ENCODE measurements around the gene THEM5.
"Not testable (repeated sequence)": the region's sequence is repeated elsewhere in the genome, so short reads cannot be mapped to it uniquely, and the experiment has no call there.

Gene THEM5

DNA sequence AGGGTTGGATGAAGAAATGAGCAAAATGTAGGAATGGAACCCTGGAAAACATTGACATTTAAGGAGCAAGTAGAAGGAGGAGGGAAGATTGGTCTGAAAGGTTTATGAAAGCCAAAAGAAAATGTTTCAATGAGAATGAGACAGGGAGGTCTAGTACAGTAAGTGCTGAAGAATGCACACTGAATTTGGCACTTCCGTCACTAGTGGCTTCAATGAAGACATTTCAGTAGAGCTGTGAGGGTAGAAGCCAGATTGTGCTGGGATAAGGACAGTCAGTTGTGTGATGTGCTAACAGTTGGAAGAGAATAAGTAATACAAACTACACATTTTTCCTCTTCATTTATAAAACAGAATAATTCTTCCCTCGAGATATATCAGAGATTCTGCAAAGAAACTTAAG lies 38.7 kb upstream of the THEM5 start:
- CTCF ChIA-PET, result no interaction called here
- TF ChIP-seq LEF1 (IDR thresholded peaks at IDR 0.05; ENCODE audit: borderline replicate concordance), result no peak
- TF ChIP-seq ZNF384 (IDR thresholded peaks at IDR 0.05), result no peak
- TF ChIP-seq FOXK2 (IDR thresholded peaks at IDR 0.05), result no peak
- no peak for TF ChIP-seq FOXA1 (IDR thresholded peaks at IDR 0.05)
- TF ChIP-seq ARNT (IDR thresholded peaks at IDR 0.05), result no peak
- TF ChIP-seq HDGF (IDR thresholded peaks at IDR 0.05; ENCODE audit: borderline replicate concordance), result no peak
- TF ChIP-seq SP1 (IDR thresholded peaks at IDR 0.05), result no peak
- no peak for TF ChIP-seq ELF4 (IDR thresholded peaks at IDR 0.05)
- no peak for TF ChIP-seq BHLHE40 (IDR thresholded peaks at IDR 0.05; ENCODE audit: borderline replicate concordance)
- no peak for TF ChIP-seq FOXM1 (IDR thresholded peaks at IDR 0.05; ENCODE audit: borderline replicate concordance)
- no peak for TF ChIP-seq SUZ12 (IDR thresholded peaks at IDR 0.05)
- TF ChIP-seq L3MBTL2 (conservative IDR thresholded peaks at IDR 0.05), result no peak
- TF ChIP-seq CTBP1 (IDR thresholded peaks at IDR 0.05; ENCODE audit: borderline replicate concordance), result no peak
- TF ChIP-seq TARDBP (IDR thresholded peaks at IDR 0.05), result no peak
- no peak for TF ChIP-seq NFRKB (IDR thresholded peaks at IDR 0.05)
- TF ChIP-seq, protein P1, sequence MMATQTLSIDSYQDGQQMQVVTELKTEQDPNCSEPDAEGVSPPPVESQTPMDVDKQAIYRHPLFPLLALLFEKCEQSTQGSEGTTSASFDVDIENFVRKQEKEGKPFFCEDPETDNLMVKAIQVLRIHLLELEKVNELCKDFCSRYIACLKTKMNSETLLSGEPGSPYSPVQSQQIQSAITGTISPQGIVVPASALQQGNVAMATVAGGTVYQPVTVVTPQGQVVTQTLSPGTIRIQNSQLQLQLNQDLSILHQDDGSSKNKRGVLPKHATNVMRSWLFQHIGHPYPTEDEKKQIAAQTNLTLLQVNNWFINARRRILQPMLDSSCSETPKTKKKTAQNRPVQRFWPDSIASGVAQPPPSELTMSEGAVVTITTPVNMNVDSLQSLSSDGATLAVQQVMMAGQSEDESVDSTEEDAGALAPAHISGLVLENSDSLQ (IDR thresholded peaks at IDR 0.05), result no peak
- POLR2A ChIA-PET, result no interaction called here
- DNase-seq (ENCODE audit: extremely low spot score), result no peak

DNA sequence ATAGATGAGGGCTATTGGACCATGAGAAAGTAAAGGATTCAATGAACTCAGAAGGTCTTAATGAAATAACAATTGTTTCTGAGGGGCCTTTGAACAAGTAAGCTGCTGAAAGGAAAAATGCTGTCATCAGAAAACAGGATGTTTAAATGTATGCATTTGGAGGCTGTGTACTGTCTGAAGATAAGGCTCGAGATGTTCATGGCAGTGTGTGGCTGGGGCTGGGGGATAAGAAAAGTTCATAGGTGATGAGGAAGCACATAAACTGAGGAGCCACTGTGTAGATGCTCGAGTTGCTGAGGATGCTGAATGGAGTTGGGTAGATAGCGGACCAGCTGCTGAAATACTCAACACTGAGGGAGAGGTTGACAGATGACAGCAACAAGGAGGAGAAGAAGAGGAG lies 38.0 kb upstream of the THEM5 start:
- CTCF ChIA-PET, result no interaction called here
- POLR2A ChIA-PET, result no interaction called here
- no peak for TF ChIP-seq ARNT (IDR thresholded peaks at IDR 0.05)
- DNase-seq (ENCODE audit: extremely low spot score), result no peak

DNA sequence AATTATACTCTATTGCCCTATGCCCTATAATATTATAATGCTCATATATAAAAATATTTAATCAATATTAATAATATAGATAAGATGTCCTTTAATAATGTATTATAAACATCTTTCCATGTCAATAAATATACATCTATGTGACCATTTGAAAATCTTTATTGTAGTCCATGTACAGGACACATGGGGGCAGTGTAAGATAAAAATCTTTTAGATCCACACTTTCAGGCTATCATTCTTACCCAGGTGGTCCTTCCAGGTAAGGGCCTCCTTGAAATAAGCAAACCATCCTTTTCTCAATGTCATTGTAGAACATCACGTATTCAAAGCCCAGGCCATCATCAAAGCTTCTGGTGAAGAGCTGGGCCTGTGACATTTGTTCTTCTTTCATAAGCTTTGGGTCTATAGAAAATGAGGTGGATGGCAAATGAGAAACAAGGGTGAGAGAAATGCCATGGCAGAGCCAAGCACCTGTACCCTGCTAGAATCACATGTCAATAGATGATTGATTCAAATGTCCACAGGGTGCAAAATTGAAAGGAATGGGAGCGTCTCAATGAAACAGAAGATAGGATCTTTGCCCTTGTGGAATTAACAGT lies 35.6 kb upstream of the THEM5 start:
- TF ChIP-seq TARDBP (IDR thresholded peaks at IDR 0.05) (no peak), ELF4 (IDR thresholded peaks at IDR 0.05) (no peak), LEF1 (IDR thresholded peaks at IDR 0.05; ENCODE audit: borderline replicate concordance) (no peak), HDGF (IDR thresholded peaks at IDR 0.05; ENCODE audit: borderline replicate concordance) (no peak), ARNT (IDR thresholded peaks at IDR 0.05) (no peak), FOXK2 (IDR thresholded peaks at IDR 0.05) (no peak), NFRKB (IDR thresholded peaks at IDR 0.05) (no peak), FOXA1 (IDR thresholded peaks at IDR 0.05) (no peak)
- DNase-seq (ENCODE audit: extremely low spot score), result no peak
- POLR2A ChIA-PET, result no interaction called here
- CTCF ChIA-PET, result interaction anchor here (2.2 kb wide), 1 partner anchor 113 kb away, joined by 6 read pairs; no protein-coding TSS in a partner anchor

DNA sequence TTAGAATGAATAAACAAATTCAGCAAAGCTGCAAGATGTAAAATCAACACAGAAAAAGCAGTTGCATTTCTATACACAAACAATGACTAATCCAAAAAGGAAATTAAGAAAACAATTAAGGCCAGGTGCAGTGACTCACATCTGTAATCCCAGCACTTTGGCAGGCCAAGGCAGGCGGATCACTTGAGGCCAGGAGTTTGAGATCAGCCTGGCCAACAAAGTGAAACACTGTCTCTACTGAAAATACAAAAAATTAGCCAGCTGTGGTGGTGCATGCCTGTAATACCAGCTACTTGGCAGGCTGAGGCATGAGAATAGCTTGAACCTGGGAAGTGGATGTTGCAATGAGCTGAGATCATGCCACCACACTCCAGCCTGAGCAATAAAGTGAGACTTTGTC lies 33.5 kb upstream of the THEM5 start:
- ChIA-PET POLR2A (no interaction called here), CTCF (interaction anchor here (0.8 to 2.2 kb wide), 2 partner anchors 105 to 115 kb away, joined by 3 to 6 read pairs; no protein-coding TSS in a partner anchor)
- no peak for TF ChIP-seq FOXA1 (IDR thresholded peaks at IDR 0.05)
- TF ChIP-seq FOXK2 (IDR thresholded peaks at IDR 0.05), result no peak
- no peak for TF ChIP-seq CTBP1 (IDR thresholded peaks at IDR 0.05; ENCODE audit: borderline replicate concordance)
- TF ChIP-seq BHLHE40 (IDR thresholded peaks at IDR 0.05; ENCODE audit: borderline replicate concordance), result no peak
- TF ChIP-seq TARDBP (IDR thresholded peaks at IDR 0.05), result no peak
- TF ChIP-seq, protein P1 (IDR thresholded peaks at IDR 0.05), result no peak
- TF ChIP-seq L3MBTL2 (conservative IDR thresholded peaks at IDR 0.05), result no peak
- TF ChIP-seq SUZ12 (IDR thresholded peaks at IDR 0.05), result no peak
- TF ChIP-seq ZNF384 (IDR thresholded peaks at IDR 0.05), result no peak
- no peak for TF ChIP-seq LEF1 (IDR thresholded peaks at IDR 0.05; ENCODE audit: borderline replicate concordance)
- TF ChIP-seq ARNT (IDR thresholded peaks at IDR 0.05), result no peak
- no peak for TF ChIP-seq SP1 (IDR thresholded peaks at IDR 0.05)
- no peak for TF ChIP-seq HDGF (IDR thresholded peaks at IDR 0.05; ENCODE audit: borderline replicate concordance)
- TF ChIP-seq FOXM1 (IDR thresholded peaks at IDR 0.05; ENCODE audit: borderline replicate concordance), result no peak
- no peak for TF ChIP-seq NFRKB (IDR thresholded peaks at IDR 0.05)
- TF ChIP-seq ELF4 (IDR thresholded peaks at IDR 0.05), result no peak
- DNase-seq (ENCODE audit: extremely low spot score), result no peak

DNA sequence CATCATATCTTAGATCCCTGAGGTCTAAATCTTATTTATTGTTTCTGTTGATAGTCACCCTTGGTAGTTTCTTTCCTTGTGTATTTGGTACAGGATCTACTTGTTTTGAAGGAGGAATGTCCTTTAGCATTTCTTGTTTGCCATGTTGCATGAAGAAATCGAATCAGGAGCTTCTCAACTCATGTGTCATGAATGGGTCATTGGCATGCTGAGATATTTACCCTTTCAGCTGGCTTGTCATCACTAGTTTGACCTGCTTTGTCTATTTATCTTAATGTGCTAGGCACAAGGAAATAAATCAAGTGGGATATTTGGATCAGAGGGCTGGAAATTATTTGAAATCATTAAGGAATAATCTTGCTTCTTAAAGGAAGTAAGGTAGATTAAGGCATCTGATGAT lies 32.0 kb upstream of the THEM5 start:
- TF ChIP-seq BHLHE40 (IDR thresholded peaks at IDR 0.05; ENCODE audit: borderline replicate concordance) (no peak), SP1 (IDR thresholded peaks at IDR 0.05) (no peak), SUZ12 (IDR thresholded peaks at IDR 0.05) (no peak), ARNT (IDR thresholded peaks at IDR 0.05) (no peak), TARDBP (IDR thresholded peaks at IDR 0.05) (no peak), FOXM1 (IDR thresholded peaks at IDR 0.05; ENCODE audit: borderline replicate concordance) (no peak), LEF1 (IDR thresholded peaks at IDR 0.05; ENCODE audit: borderline replicate concordance) (no peak), FOXK2 (IDR thresholded peaks at IDR 0.05) (no peak), NFRKB (IDR thresholded peaks at IDR 0.05) (no peak), HDGF (IDR thresholded peaks at IDR 0.05; ENCODE audit: borderline replicate concordance) (no peak), ZNF384 (IDR thresholded peaks at IDR 0.05) (no peak), L3MBTL2 (conservative IDR thresholded peaks at IDR 0.05) (no peak), ELF4 (IDR thresholded peaks at IDR 0.05) (no peak)
- TF ChIP-seq, protein P1 (IDR thresholded peaks at IDR 0.05), result no peak
- CTCF ChIA-PET, result no interaction called here
- DNase-seq (ENCODE audit: extremely low spot score), result no peak
- POLR2A ChIA-PET, result no interaction called here

DNA sequence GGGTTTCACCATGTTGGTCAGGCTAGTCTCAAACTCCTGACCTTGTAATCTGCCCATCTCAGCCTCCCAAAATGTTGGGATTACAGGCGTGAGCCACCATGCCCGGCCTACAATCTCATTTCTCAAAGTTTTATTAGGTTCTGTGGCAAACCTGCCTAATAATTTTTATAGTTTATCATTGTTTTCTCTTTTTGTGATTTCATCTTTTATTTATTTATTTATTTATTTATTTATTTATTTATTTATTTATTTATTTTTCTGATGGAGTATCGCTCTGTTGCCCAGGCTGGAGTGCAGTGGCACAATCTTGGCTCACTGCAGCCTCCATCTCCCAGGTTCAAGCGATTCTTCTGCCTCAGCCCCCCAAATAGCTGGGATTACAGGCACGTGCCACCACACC lies 31.4 kb upstream of the THEM5 start:
- DNase-seq (ENCODE audit: extremely low spot score); POLR2A ChIA-PET; CTCF ChIA-PET: not testable (repeated sequence)

DNA sequence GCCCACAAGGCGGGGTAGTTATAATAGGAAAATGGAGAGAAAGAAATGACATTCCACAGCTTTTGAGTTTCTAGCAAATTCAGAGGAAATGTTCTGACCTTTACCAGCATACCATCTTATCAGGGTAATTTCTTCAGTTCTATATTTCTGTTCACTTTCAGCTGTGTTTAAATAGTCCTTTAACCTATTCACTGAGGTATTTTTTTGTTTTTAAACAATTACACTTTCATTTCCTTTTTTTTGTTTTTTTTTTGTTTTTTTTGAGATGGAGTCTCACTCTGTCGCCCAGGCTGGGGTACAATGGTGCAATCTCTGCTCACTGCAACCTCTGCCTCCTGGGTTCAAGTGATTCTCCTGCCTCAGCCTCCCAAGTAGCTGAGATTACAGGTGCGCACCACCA lies 30.9 kb upstream of the THEM5 start:
- POLR2A ChIA-PET; DNase-seq (ENCODE audit: extremely low spot score): not testable (repeated sequence)
- CTCF ChIA-PET, result interaction anchor here (0.6 kb wide), 1 partner anchor 18 kb away, joined by 5 read pairs; no protein-coding TSS in a partner anchor

DNA sequence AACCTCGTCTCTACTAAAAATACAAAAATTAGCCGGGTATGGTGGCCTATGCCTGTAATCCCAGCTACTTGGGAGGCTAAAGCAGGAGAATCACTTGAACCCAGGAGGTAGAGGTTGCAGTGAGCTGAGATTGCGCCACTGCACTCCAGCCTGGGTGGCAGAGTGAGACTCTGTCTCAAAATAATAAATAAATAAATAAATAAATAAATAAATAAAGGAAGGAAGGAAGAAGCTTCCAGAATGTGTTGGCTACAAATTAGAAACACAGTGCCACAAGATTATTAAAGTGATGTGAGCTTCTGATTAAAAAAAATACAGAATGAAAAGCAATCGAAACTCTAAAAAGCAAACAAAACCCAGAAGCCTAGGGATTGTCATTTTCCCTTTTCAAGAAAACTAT lies 30.4 kb upstream of the THEM5 start:
- CTCF ChIA-PET, result interaction anchor here (0.6 kb wide), 1 partner anchor 18 kb away, joined by 5 read pairs; no protein-coding TSS in a partner anchor
- POLR2A ChIA-PET, result not testable (repeated sequence)

DNA sequence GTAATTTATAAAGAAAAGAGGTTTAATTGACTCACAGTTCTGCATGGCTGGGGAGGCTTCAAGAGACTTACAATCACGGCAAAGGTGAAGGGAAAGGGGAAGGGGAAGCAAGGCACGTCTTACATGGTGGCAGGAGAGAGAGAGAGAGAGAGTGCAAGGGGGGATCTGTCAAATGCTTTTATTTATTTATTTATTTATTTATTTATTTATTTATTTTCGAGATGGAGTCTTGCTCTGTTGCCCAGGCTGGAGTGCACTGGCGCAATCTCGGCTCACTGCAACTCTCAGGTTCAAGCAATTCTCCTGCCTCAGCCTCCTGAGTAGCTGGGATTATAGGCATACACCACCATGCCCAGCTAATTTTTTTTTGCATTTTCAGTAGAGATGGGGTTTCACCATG lies 29.4 kb upstream of the THEM5 start:
- DNase-seq (ENCODE audit: extremely low spot score); CTCF ChIA-PET: not testable (repeated sequence)
- POLR2A ChIA-PET, result interaction anchor here (0.6 kb wide), 1 partner anchor 85 kb away, joined by 3 read pairs; no protein-coding TSS in a partner anchor

More for the DNA sequence above, 30.4 kb upstream of the THEM5 start:
- not testable (repeated sequence) for DNase-seq (ENCODE audit: extremely low spot score)
